Neural cell (in vitro differentiated cells): ENCODE results near the gene SLC44A4. TPM values are rescaled to one million over a fixed set of nuclear protein-coding genes. Genes with fewer than 3 reads are reported as not detected.

Experiments
- H2AFZ ChIP-seq: fragments of 200-600, 300-800 bp; sonication (generic), shearing (Covaris generic); 2 replicates; pipeline ENCODE4 v1.6.0; 2014; ENCODE audit warnings: low read depth, mild to moderate bottlenecking, antibody characterized with exemption, low read length, moderate library complexity
- H3F3A ChIP-seq: fragments of 200-600 bp; shearing (Covaris generic); 2 replicates; pipeline ENCODE4 v1.6.1; 2016; ENCODE audit warnings: mild to moderate bottlenecking, moderate library complexity, mixed read lengths, antibody characterized with exemption, low read length; ENCODE audit not compliant: insufficient read depth, poor library complexity, severe bottlenecking
- H3K27ac ChIP-seq: fragments of 200-600, 300-800 bp; sonication (generic), shearing (Covaris generic); 2 replicates; pipeline ENCODE4 v1.5.1; 2014; ENCODE audit warnings: mild to moderate bottlenecking, low read length, moderate library complexity
- H3K27me3 ChIP-seq: fragments of 300-800, 200-600 bp; sonication (generic), shearing (Covaris generic); 2 replicates; pipeline ENCODE4 v1.6.0; 2014; ENCODE audit warnings: mild to moderate bottlenecking, low read depth, low read length, moderate library complexity; ENCODE audit not compliant: insufficient read depth
- H3K36me3 ChIP-seq: fragments of 300-800, 200-600 bp; sonication (generic), shearing (Covaris generic); 2 replicates; pipeline ENCODE4 v1.5.1; 2014; ENCODE audit warnings: mild to moderate bottlenecking, antibody characterized with exemption, low read length, moderate library complexity; ENCODE audit not compliant: insufficient read depth
- H3K4me2 ChIP-seq: fragments of 300-800, 200-600 bp; sonication (generic), shearing (Covaris generic); 2 replicates; pipeline ENCODE4 v1.6.0; 2014; ENCODE audit warnings: mild to moderate bottlenecking, low read length
- H3K4me3 ChIP-seq: fragments of 300-800, 200-600 bp; sonication (generic), shearing (Covaris generic); 2 replicates; pipeline ENCODE4 v1.5.1; 2014; ENCODE audit warnings: mild to moderate bottlenecking, low read length, moderate library complexity
- H3K79me2 ChIP-seq: fragments of 200-600 bp; shearing (Covaris generic); replicated peaks from 2 replicates; pipeline ENCODE4 v1.6.0; 2014; ENCODE audit warnings: mild to moderate bottlenecking, low read length, moderate library complexity; ENCODE audit not compliant: insufficient read depth
- H3K9ac ChIP-seq: fragments of 300-800, 200-600 bp; sonication (generic), shearing (Covaris generic); 2 replicates; pipeline ENCODE4 v1.6.1; 2016; ENCODE audit warnings: mild to moderate bottlenecking, low read length, mixed read lengths
- H3K9me2 ChIP-seq: fragments of 200-600 bp; shearing (Covaris generic); 2 replicates; pipeline ENCODE4 v1.6.1; 2016; ENCODE audit warnings: mild to moderate bottlenecking, low read length, mixed read lengths; ENCODE audit not compliant: insufficient read depth
- H3K9me3 ChIP-seq: fragments of 200-600, 300-800 bp; sonication (generic), shearing (Covaris generic); 2 replicates; pipeline ENCODE4 v1.6.1; 2016; ENCODE audit warnings: mild to moderate bottlenecking, mixed run types, low read length, moderate library complexity, mixed read lengths
- H4K20me1 ChIP-seq: fragments of 200-600 bp; shearing (Covaris generic); 2 replicates; pipeline ENCODE4 v1.6.1; 2016; ENCODE audit warnings: mild to moderate bottlenecking, mixed run types; ENCODE audit not compliant: insufficient read depth
- CTCF ChIP-seq: fragments of 450-650 bp; IDR thresholded peaks from 2 replicates; pipeline ENCODE4 v1.5.1; 2014; ENCODE audit warnings: antibody characterized with exemption, mild to moderate bottlenecking, moderate library complexity; ENCODE audit not compliant: poor library complexity, severe bottlenecking
- EP300 ChIP-seq: fragments of 450-650 bp; conservative IDR thresholded peaks from 2 replicates; pipeline ENCODE4 v1.6.1; 2014; ENCODE audit warnings: antibody characterized with exemption, mild to moderate bottlenecking, moderate library complexity; ENCODE audit not compliant: poor library complexity, severe bottlenecking
- EZH2 ChIP-seq: fragments of 200-600, 300-800 bp; shearing (Covaris generic), sonication (generic); IDR thresholded peaks from 2 replicates; pipeline ENCODE4 v1.6.1; 2014; ENCODE audit warnings: antibody characterized with exemption, low read length, borderline replicate concordance, mild to moderate bottlenecking; ENCODE audit not compliant: insufficient read depth, poor library complexity, severe bottlenecking
- MXI1 ChIP-seq: fragments of 450-650 bp; conservative IDR thresholded peaks from 2 replicates; pipeline ENCODE4 v1.6.1; 2014; ENCODE audit warnings: antibody characterized with exemption, mild to moderate bottlenecking; ENCODE audit not compliant: poor library complexity, severe bottlenecking
- POLR2AphosphoS5 ChIP-seq: IDR thresholded peaks from 2 replicates; pipeline ENCODE4 v1.6.1; 2012
- RAD21 ChIP-seq: fragments of 450-650 bp; conservative IDR thresholded peaks from 2 replicates; pipeline ENCODE4 v1.6.1; 2014; ENCODE audit warnings: antibody characterized with exemption, mild to moderate bottlenecking, moderate library complexity
- REST ChIP-seq: IDR thresholded peaks from 2 replicates; pipeline ENCODE4 v1.6.1; 2012; ENCODE audit warnings: borderline replicate concordance
- SMC3 ChIP-seq: fragments of 450-650 bp; conservative IDR thresholded peaks from 2 replicates; pipeline ENCODE4 v1.6.1; 2014; ENCODE audit warnings: antibody characterized with exemption, mild to moderate bottlenecking, moderate library complexity; ENCODE audit not compliant: poor library complexity
- TAF1 ChIP-seq: IDR thresholded peaks from 2 replicates; pipeline ENCODE4 v1.6.1; 2012; ENCODE audit warnings: low read depth
- polyA plus RNA-seq: library from polyadenylated mRNA; depleted of rRNA; stranded (reverse); fragments of >200 nt; gene quantifications from 2 replicates; pipeline ENCODE4 v1.2.3, GENCODE V29; 2014

The SLC44A4 gene
- polyA plus RNA-seq, 1 donor from 2014 or later = 0.09 TPM

GRCh38 chr6:31877651-31878161, 1.1 kb downstream of the SLC44A4 start:
- Histone ChIP-seq H3K79me2 (no peaks in the 10 kb centered on the region), H4K20me1 (no peaks in the 10 kb centered on the region), H3K4me3 (no peak overlapping the region), H3K9me3 (no peaks in the 10 kb centered on the region), H2AFZ (no peak overlapping the region), H3K27ac (no peak overlapping the region), H3K27me3 (no peaks in the 10 kb centered on the region), H3K9me2 (no peaks in the 10 kb centered on the region), H3F3A (no peaks in the 10 kb centered on the region), H3K36me3 (no peaks in the 10 kb centered on the region), H3K9ac (no peak overlapping the region), H3K4me2 (no peak overlapping the region)
- TF ChIP-seq CTCF = no peak
- TF ChIP-seq POLR2AphosphoS5 = no peak
- no peak for TF ChIP-seq MXI1
- TF ChIP-seq EZH2 = no peak
- TF ChIP-seq EP300 = no peak
- TF ChIP-seq REST = no peak
- TF ChIP-seq RAD21 = no peak
- TF ChIP-seq TAF1 = no peak
- no peak for TF ChIP-seq SMC3

- Histone ChIP-seq H3K9me2 (no peaks in the 10 kb centered on the region), H3K9ac (no peak overlapping the region), H4K20me1 (no peaks in the 10 kb centered on the region), H3K36me3 (no peaks in the 10 kb centered on the region), H3K4me3 (no peak overlapping the region), H3K27ac (no peak overlapping the region), H2AFZ (no peak overlapping the region), H3K79me2 (no peaks in the 10 kb centered on the region), H3K9me3 (no peaks in the 10 kb centered on the region), H3K27me3 (no peaks in the 10 kb centered on the region), H3K4me2 (no peak overlapping the region), H3F3A (no peaks in the 10 kb centered on the region)
- no peak for TF ChIP-seq RAD21
- no peak for TF ChIP-seq TAF1
- no peak for TF ChIP-seq EP300
- no peak for TF ChIP-seq EZH2
- TF ChIP-seq CTCF = no peak
- no peak for TF ChIP-seq POLR2AphosphoS5
- TF ChIP-seq REST = no peak
- no peak for TF ChIP-seq MXI1
- no peak for TF ChIP-seq SMC3
Observed at GRCh38 chr6:31877125-31877650, 1.6 kb downstream of the SLC44A4 start.
